BE2C (cell line): ENCODE data around the gene SNORC.

Source experiments
- DNase-seq: peaks from one replicate; pipeline ENCODE4 v3.0.0-alpha.2; 2020
- H3K27me3 ChIP-seq: fragments of 250-450 bp; sonication (Bioruptor Pico); 2 replicates; pipeline ENCODE4 v1.5.1; 2020; ENCODE audit warnings: mild to moderate bottlenecking
- H3K36me3 ChIP-seq: fragments of 250-450 bp; sonication (Bioruptor Pico); 2 replicates; pipeline ENCODE4 v1.5.1; 2020; ENCODE audit warnings: mild to moderate bottlenecking
- H3K4me1 ChIP-seq: fragments of 250-450 bp; sonication (Bioruptor Pico); 2 replicates; pipeline ENCODE4 v1.5.1; 2020
- H3K4me3 ChIP-seq: 2 replicates; pipeline ENCODE4 v1.5.1; 2011; ENCODE audit warnings: low read depth, low read length
- H3K9me3 ChIP-seq: fragments of 250-450 bp; sonication (Bioruptor Pico); 2 replicates; pipeline ENCODE4 v1.5.1; 2020
- TF ChIP-seq, protein P1 (sequence below): IDR thresholded peaks from 2 replicates; pipeline ENCODE4 v1.5.1; 2012; ENCODE audit warnings: mild to moderate bottlenecking, low read depth, low read length

SNORC gene

DNA sequence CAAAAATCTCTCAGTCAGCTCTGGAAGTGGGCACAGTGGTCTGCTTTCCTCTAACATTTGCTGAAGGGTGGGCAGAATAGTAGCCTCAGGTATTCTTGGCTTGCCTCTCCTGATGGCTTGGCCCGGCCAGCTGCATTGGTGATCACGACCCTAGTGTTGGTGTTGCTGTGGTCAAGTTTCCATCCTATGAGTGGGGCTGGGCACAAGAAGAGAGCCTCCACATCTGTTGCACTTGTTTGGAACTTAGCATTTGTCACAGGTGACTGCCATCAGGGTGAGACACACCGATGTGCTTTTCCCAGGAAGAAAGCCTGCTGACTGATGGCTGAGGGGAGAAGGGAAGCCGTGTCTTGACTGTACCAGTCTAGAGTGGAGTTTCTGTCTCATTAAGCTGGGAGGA, 33.1 kb upstream of the SNORC start:
- no peaks in the 10 kb centered on the region for H3K4me1 ChIP-seq
- DNase-seq: no peak
- peaks cover 66% of the 10 kb centered on the region for H3K36me3 ChIP-seq
- TF ChIP-seq, protein P1, sequence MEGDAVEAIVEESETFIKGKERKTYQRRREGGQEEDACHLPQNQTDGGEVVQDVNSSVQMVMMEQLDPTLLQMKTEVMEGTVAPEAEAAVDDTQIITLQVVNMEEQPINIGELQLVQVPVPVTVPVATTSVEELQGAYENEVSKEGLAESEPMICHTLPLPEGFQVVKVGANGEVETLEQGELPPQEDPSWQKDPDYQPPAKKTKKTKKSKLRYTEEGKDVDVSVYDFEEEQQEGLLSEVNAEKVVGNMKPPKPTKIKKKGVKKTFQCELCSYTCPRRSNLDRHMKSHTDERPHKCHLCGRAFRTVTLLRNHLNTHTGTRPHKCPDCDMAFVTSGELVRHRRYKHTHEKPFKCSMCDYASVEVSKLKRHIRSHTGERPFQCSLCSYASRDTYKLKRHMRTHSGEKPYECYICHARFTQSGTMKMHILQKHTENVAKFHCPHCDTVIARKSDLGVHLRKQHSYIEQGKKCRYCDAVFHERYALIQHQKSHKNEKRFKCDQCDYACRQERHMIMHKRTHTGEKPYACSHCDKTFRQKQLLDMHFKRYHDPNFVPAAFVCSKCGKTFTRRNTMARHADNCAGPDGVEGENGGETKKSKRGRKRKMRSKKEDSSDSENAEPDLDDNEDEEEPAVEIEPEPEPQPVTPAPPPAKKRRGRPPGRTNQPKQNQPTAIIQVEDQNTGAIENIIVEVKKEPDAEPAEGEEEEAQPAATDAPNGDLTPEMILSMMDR: no peak
- H3K9me3 ChIP-seq: no peaks in the 10 kb centered on the region
- no peak overlapping the region for H3K4me3 ChIP-seq
- H3K27me3 ChIP-seq: no peaks in the 10 kb centered on the region

DNA sequence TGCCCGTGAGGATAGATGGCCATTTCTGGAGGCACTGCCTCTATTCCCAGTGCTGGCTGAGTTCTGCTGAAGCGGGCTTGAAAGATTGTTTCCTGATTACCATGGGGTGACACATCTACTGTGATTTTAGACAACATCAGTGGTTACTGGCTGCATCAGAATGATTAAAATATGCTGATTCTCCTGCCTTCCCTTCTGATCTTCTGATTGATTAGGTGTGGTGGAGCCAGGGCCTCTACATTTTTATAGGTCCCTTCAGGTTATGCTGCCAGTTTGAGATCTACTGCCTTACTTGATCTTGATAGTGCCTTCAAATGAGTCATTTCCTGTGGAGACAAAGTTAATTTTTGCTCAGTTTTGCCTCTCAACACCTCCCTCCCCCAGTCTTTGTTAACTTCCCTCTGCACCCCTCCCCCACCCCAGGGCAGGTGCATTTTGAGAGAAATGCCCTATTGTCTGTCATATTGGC, 31.6 kb upstream of the SNORC start:
- H3K4me3 ChIP-seq: no peak overlapping the region
- TF ChIP-seq, protein P1: no peak
- H3K36me3 ChIP-seq: peaks cover 64% of the 10 kb centered on the region
- no peaks in the 10 kb centered on the region for H3K4me1 ChIP-seq
- DNase-seq: no peak
- no peaks in the 10 kb centered on the region for H3K9me3 ChIP-seq
- H3K27me3 ChIP-seq: no peaks in the 10 kb centered on the region

DNA sequence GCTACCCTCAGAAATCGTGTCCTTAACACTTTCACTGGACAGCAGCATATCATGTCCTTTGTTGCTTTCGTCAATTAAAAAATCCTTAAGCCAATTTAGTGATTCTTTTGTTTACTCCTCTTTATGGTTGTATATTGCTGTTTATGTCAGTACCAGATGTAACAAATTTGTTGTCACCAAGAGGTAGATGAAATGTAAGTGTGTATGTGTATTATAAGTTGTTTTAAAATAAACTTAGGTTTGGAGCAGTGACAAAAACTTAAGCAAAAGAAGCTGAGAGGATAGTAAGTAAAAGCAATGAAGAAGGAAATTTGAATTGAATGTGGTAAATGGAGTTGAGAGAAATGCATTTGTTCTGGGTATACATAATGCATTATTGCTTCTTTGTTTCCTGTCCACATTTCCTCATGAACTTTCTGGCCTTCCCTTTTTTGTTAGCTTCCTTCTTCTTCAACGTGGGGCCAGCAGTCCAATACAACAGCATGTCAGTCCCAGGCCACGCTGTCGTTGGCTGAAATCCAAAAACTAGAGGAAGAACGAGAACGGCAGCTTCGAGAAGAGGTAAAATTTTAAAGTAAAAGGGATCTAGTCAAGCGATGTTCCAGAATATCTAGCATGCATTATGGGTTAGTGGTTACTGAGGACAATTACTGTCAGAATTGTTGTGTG, 30.5 kb upstream of the SNORC start:
- no peaks in the 10 kb centered on the region for H3K9me3 ChIP-seq
- H3K4me3 ChIP-seq: no peak overlapping the region
- DNase-seq: no peak
- no peaks in the 10 kb centered on the region for H3K4me1 ChIP-seq
- H3K27me3 ChIP-seq: no peaks in the 10 kb centered on the region
- peaks cover 64% of the 10 kb centered on the region for H3K36me3 ChIP-seq
- TF ChIP-seq, protein P1: no peak

DNA sequence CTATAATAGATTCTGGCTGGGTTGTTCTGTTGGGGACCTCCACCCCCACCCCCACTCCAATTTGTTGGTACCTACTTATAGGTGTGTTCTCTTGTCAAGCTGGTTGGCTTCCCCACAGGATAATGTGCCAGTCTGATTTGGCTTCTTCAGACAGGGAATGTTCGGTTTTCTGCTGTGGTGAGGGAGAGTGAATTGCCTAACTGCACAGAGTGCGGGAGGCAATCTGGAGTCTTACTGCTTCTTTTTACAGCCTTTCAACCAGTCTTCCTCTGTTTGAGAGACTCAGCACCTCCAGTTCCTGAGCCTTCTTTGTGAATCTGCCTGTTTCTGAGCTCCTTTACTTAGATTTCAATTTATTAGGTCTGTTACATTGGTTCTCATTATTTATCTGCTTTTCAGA, 27.4 kb upstream of the SNORC start:
- no peak overlapping the region for H3K4me3 ChIP-seq
- no peak for DNase-seq
- H3K9me3 ChIP-seq: no peaks in the 10 kb centered on the region
- TF ChIP-seq, protein P1: no peak
- H3K4me1 ChIP-seq: no peaks in the 10 kb centered on the region
- peaks cover 71% of the 10 kb centered on the region for H3K36me3 ChIP-seq
- H3K27me3 ChIP-seq: no peaks in the 10 kb centered on the region

DNA sequence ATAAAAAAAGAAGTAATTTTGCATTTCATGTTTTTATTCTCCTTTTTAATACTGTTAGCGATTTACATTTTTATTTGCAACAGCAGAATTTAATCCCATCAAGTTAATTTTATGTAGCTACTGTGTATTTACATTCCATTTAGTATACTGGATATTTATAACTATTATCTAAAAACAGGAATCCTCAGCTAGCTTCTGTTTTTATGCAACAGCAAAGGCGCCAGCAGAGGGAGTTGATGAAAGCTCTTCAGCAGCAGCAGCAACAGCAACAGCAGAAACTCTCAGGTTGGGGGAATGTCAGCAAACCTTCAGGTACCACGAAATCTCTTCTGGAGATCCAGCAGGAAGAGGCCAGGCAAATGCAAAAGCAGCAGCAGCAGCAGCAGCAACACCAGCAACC, 26.2 kb upstream of the SNORC start:
- no peak for DNase-seq
- Histone ChIP-seq H3K9me3 (no peaks in the 10 kb centered on the region), H3K4me3 (no peak overlapping the region), H3K4me1 (no peaks in the 10 kb centered on the region), H3K36me3 (peaks cover 83% of the 10 kb centered on the region), H3K27me3 (no peaks in the 10 kb centered on the region)
- TF ChIP-seq, protein P1: peak; percentile 31

DNA sequence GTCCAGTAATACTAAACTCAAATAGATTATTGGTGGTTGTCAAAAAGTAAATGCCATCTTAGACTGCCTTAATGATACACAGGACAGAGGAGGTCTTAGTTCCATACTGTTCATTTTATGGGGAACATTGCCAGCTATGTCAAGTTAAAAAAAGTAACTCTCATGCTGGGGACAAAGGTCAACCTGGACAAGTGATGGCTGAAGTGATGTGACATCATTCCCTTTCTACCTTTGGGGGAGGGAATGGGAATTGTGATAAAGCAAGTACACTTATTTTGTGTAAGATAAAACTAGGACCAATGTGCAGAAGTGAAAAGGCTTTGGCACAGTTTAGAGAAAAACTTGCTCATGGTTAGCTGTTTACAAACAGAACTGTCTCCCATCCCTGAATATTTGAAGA, 24.0 kb upstream of the SNORC start:
- Histone ChIP-seq H3K27me3 (no peaks in the 10 kb centered on the region), H3K4me3 (no peak overlapping the region), H3K36me3 (peaks cover 84% of the 10 kb centered on the region), H3K9me3 (no peaks in the 10 kb centered on the region), H3K4me1 (no peaks in the 10 kb centered on the region)
- TF ChIP-seq, protein P1: no peak
- no peak for DNase-seq
